Measurements from ENCODE around the gene RAB3IL1.

DNA sequence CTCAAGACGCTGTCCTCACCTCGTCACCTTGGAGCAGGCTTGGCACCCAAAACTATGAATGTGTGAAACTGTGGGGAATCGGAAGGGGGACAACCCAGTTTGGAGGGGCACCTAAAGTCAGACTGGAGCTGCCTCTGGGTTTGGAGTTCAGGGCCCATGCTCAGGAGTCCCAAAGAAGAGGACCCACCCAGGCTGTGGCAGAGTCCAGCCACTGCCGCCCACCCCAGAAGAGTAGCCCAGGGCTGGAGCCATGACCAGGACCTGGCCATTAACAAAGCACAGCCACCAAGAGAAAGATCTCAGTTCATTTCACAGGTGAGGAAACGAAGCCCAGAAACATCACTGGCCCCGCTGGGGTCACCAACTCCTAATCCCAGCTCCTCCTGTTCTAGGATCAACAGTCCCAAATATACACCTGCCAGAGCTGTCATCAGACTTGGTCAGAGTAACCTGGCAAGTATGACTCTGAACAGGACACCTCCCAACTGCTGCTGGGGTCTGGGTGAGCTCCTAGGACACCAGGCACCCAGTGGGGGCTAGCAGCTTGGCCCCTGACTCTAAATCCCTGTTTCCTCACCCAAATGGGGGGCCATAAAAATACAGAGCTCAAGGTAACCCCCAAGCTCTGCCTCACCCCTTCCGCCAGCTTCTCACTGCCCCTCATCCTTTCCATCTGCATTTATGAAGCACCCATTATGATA lies 2.7 kb downstream of the RAB3IL1 start:
- TF ChIP-seq, protein P1, sequence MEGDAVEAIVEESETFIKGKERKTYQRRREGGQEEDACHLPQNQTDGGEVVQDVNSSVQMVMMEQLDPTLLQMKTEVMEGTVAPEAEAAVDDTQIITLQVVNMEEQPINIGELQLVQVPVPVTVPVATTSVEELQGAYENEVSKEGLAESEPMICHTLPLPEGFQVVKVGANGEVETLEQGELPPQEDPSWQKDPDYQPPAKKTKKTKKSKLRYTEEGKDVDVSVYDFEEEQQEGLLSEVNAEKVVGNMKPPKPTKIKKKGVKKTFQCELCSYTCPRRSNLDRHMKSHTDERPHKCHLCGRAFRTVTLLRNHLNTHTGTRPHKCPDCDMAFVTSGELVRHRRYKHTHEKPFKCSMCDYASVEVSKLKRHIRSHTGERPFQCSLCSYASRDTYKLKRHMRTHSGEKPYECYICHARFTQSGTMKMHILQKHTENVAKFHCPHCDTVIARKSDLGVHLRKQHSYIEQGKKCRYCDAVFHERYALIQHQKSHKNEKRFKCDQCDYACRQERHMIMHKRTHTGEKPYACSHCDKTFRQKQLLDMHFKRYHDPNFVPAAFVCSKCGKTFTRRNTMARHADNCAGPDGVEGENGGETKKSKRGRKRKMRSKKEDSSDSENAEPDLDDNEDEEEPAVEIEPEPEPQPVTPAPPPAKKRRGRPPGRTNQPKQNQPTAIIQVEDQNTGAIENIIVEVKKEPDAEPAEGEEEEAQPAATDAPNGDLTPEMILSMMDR (IDR thresholded peaks at IDR 0.05) = no peak
- TF ChIP-seq POLR2A (IDR thresholded peaks at IDR 0.05) (no peak), EP300 (IDR thresholded peaks at IDR 0.05) (no peak)

Measured in stomach (tissue), 4 donors.